Activated CD8-positive, alpha-beta memory T cell treated with anti-CD3 and anti-CD28 coated beads, Interleukin-2, amount 10 ng/mL, durations not matched to agents 7 days and 5 days (primary cell): Measurements from ENCODE around the gene CD36. TPM values are rescaled to one million over a fixed set of nuclear protein-coding genes. Genes with fewer than 3 reads are reported as not detected.
"Not testable (repeated sequence)": the region's sequence is repeated elsewhere in the genome, so short reads cannot be mapped to it uniquely, and the experiment has no call there.

Experiments used
- ATAC-seq: fragments of 150-1000 bp; cut with Tn5 transposase; one replicate; pipeline ENCODE4 v1.10.0; 2021; ENCODE audit warnings: moderate library complexity
- CTCF ChIA-PET: fragments of 350-600 bp; sonication (Branson Sonifier 250); formaldehyde crosslinking; loops from one replicate; lab custom pipeline; 2021; ENCODE audit warnings: antibody characterized with exemption; lab: Charles Lee
- DNase-seq: peaks from one replicate; pipeline ENCODE4 v3.0.0-alpha.2; 2020
- H3K27ac Mint-ChIP-seq: one replicate; pipeline ENCODE4 v1.8.0; 2021; ENCODE audit warnings: mild to moderate bottlenecking, mixed read lengths
- H3K27me3 Mint-ChIP-seq: one replicate; pipeline ENCODE4 v1.8.0; 2021; ENCODE audit warnings: mixed read lengths
- H3K36me3 Mint-ChIP-seq: one replicate; pipeline ENCODE4 v1.8.0; 2021; ENCODE audit warnings: mild to moderate bottlenecking, mixed read lengths
- H3K4me1 Mint-ChIP-seq: one replicate; pipeline ENCODE4 v1.8.0; 2021; ENCODE audit warnings: mixed read lengths
- H3K4me3 Mint-ChIP-seq: one replicate; pipeline ENCODE4 v1.8.0; 2021; ENCODE audit warnings: mild to moderate bottlenecking, moderate library complexity, mixed read lengths
- H3K9me3 Mint-ChIP-seq: one replicate; pipeline ENCODE4 v1.8.0; 2022; ENCODE audit warnings: low read depth, mixed read lengths
- total RNA-seq, 2 experiments: library from RNA; stranded (reverse); gene quantifications; one replicate each; pipeline ENCODE4 v1.2.3, GENCODE V29; 2021

The CD36 gene
- total RNA-seq, 2 experiments from 2014 or later = not detected

GRCh38 chr7:80649011-80649410, 10.6 kb downstream of the CD36 start:
- Mint-ChIP-seq H3K36me3 (no peaks in the 10 kb centered on the region), H3K4me1 (no peaks in the 10 kb centered on the region)

GRCh38 chr7:80650030-80650429, 11.6 kb downstream of the CD36 start:
- DNase-seq (no peak), ATAC-seq (no peak)
- Mint-ChIP-seq H3K27ac (no peak overlapping the region), H3K4me1 (no peaks in the 10 kb centered on the region), H3K27me3 (no peaks in the 10 kb centered on the region), H3K4me3 (no peak overlapping the region), H3K36me3 (no peaks in the 10 kb centered on the region), H3K9me3 (peaks cover 3% of the 10 kb centered on the region)
- CTCF ChIA-PET = no interaction called here

More at GRCh38 chr7:80649011-80649410, 10.6 kb downstream of the CD36 start:
- DNase-seq (no peak), ATAC-seq (no peak)
- peaks cover 3% of the 10 kb centered on the region for H3K9me3 Mint-ChIP-seq
- H3K27ac Mint-ChIP-seq = no peak overlapping the region
- H3K4me3 Mint-ChIP-seq = no peak overlapping the region
- CTCF ChIA-PET = no interaction called here
- H3K27me3 Mint-ChIP-seq = no peaks in the 10 kb centered on the region

GRCh38 chr7:80651471-80651870, 13.0 kb downstream of the CD36 start:
- Mint-ChIP-seq H3K36me3 (no peaks in the 10 kb centered on the region), H3K4me1 (no peaks in the 10 kb centered on the region), H3K4me3 (no peak overlapping the region), H3K9me3 (no peaks in the 10 kb centered on the region), H3K27ac (no peak overlapping the region), H3K27me3 (no peaks in the 10 kb centered on the region)
- ATAC-seq = no peak
- CTCF ChIA-PET = no interaction called here
- no peak for DNase-seq

GRCh38 chr7:80653244-80653643, 14.8 kb downstream of the CD36 start:
- no peak for DNase-seq
- no peaks in the 10 kb centered on the region for H3K36me3 Mint-ChIP-seq
- no peak overlapping the region for H3K4me3 Mint-ChIP-seq
- H3K27ac Mint-ChIP-seq = no peak overlapping the region
- H3K9me3 Mint-ChIP-seq = no peaks in the 10 kb centered on the region
- no peaks in the 10 kb centered on the region for H3K27me3 Mint-ChIP-seq
- no peak for ATAC-seq
- CTCF ChIA-PET = no interaction called here
- no peaks in the 10 kb centered on the region for H3K4me1 Mint-ChIP-seq

GRCh38 chr7:80654887-80655340, 16.5 kb downstream of the CD36 start:
- no peak for DNase-seq
- Mint-ChIP-seq H3K4me3 (no peak overlapping the region), H3K36me3 (no peaks in the 10 kb centered on the region), H3K27me3 (no peaks in the 10 kb centered on the region), H3K27ac (no peak overlapping the region), H3K9me3 (no peaks in the 10 kb centered on the region), H3K4me1 (no peaks in the 10 kb centered on the region)
- no peak for ATAC-seq
- CTCF ChIA-PET = no interaction called here

- ATAC-seq (no peak), DNase-seq (no peak)
- H3K27ac Mint-ChIP-seq = no peak overlapping the region
- no peak overlapping the region for H3K4me3 Mint-ChIP-seq
- H3K4me1 Mint-ChIP-seq = no peaks in the 10 kb centered on the region
- H3K36me3 Mint-ChIP-seq = no peaks in the 10 kb centered on the region
- H3K27me3 Mint-ChIP-seq = no peaks in the 10 kb centered on the region
- CTCF ChIA-PET = no interaction called here
- no peaks in the 10 kb centered on the region for H3K9me3 Mint-ChIP-seq
These were observed 17.6 kb downstream of the CD36 start for GRCh38 chr7:80656029-80656428.

- H3K27ac Mint-ChIP-seq = no peak overlapping the region
- no peaks in the 10 kb centered on the region for H3K36me3 Mint-ChIP-seq
- no peaks in the 10 kb centered on the region for H3K4me1 Mint-ChIP-seq
- no peaks in the 10 kb centered on the region for H3K9me3 Mint-ChIP-seq
- no peak overlapping the region for H3K4me3 Mint-ChIP-seq
- DNase-seq (no peak), ATAC-seq (no peak)
- CTCF ChIA-PET = no interaction called here
- H3K27me3 Mint-ChIP-seq = no peaks in the 10 kb centered on the region
These were observed 20.9 kb downstream of the CD36 start for GRCh38 chr7:80659120-80660055.

GRCh38 chr7:80660939-80661338, 22.5 kb downstream of the CD36 start:
- Mint-ChIP-seq H3K27me3 (no peaks in the 10 kb centered on the region), H3K27ac (no peak overlapping the region), H3K4me1 (no peaks in the 10 kb centered on the region), H3K4me3 (no peak overlapping the region), H3K36me3 (no peaks in the 10 kb centered on the region), H3K9me3 (no peaks in the 10 kb centered on the region)
- ATAC-seq (no peak), DNase-seq (no peak)
- CTCF ChIA-PET = no interaction called here

- no peaks in the 10 kb centered on the region for H3K4me1 Mint-ChIP-seq
- ATAC-seq (no peak), DNase-seq (no peak)
- H3K9me3 Mint-ChIP-seq = no peaks in the 10 kb centered on the region
- no peaks in the 10 kb centered on the region for H3K36me3 Mint-ChIP-seq
- H3K27ac Mint-ChIP-seq = no peak overlapping the region
- H3K27me3 Mint-ChIP-seq = no peaks in the 10 kb centered on the region
- CTCF ChIA-PET = no interaction called here
- H3K4me3 Mint-ChIP-seq = no peak overlapping the region
These were observed 23.3 kb downstream of the CD36 start for GRCh38 chr7:80661729-80662128.

- H3K36me3 Mint-ChIP-seq = no peaks in the 10 kb centered on the region
- CTCF ChIA-PET = no interaction called here
- no peaks in the 10 kb centered on the region for H3K4me1 Mint-ChIP-seq
- H3K27me3 Mint-ChIP-seq = no peaks in the 10 kb centered on the region
- ATAC-seq = no peak
- no peak overlapping the region for H3K27ac Mint-ChIP-seq
- no peak overlapping the region for H3K4me3 Mint-ChIP-seq
- no peaks in the 10 kb centered on the region for H3K9me3 Mint-ChIP-seq
- no peak for DNase-seq
These were observed 23.8 kb downstream of the CD36 start for GRCh38 chr7:80662252-80662651.

- Mint-ChIP-seq H3K4me3 (no peak overlapping the region), H3K27ac (no peak overlapping the region)
- CTCF ChIA-PET = no interaction called here
These were observed 27.1 kb downstream of the CD36 start for GRCh38 chr7:80665526-80665925.

GRCh38 chr7:80666376-80666775, 27.9 kb downstream of the CD36 start:
- no peaks in the 10 kb centered on the region for H3K9me3 Mint-ChIP-seq
- CTCF ChIA-PET = no interaction called here
- H3K4me1 Mint-ChIP-seq = no peaks in the 10 kb centered on the region
- H3K36me3 Mint-ChIP-seq = no peaks in the 10 kb centered on the region
- no peak for DNase-seq
- H3K27ac Mint-ChIP-seq = no peak overlapping the region
- H3K4me3 Mint-ChIP-seq = no peak overlapping the region
- ATAC-seq = no peak
- no peaks in the 10 kb centered on the region for H3K27me3 Mint-ChIP-seq

More at GRCh38 chr7:80665526-80665925, 27.1 kb downstream of the CD36 start:
- no peak for DNase-seq
- Mint-ChIP-seq H3K36me3 (no peaks in the 10 kb centered on the region), H3K9me3 (no peaks in the 10 kb centered on the region), H3K4me1 (no peaks in the 10 kb centered on the region), H3K27me3 (no peaks in the 10 kb centered on the region)
- no peak for ATAC-seq

- H3K4me3 Mint-ChIP-seq, ATAC-seq, H3K27me3 Mint-ChIP-seq, H3K27ac Mint-ChIP-seq, H3K4me1 Mint-ChIP-seq, H3K36me3 Mint-ChIP-seq, DNase-seq, H3K9me3 Mint-ChIP-seq, CTCF ChIA-PET: not testable (repeated sequence)
These were observed 30.9 kb downstream of the CD36 start for GRCh38 chr7:80669367-80669766.

- Mint-ChIP-seq H3K4me3 (no peak overlapping the region), H3K9me3 (no peaks in the 10 kb centered on the region), H3K4me1 (no peaks in the 10 kb centered on the region), H3K27ac (no peak overlapping the region), H3K36me3 (no peaks in the 10 kb centered on the region), H3K27me3 (no peaks in the 10 kb centered on the region)
- DNase-seq = no peak
- ATAC-seq = no peak
- CTCF ChIA-PET = no interaction called here
These were observed 33.3 kb downstream of the CD36 start for GRCh38 chr7:80671744-80672143.
